Naive thymus-derived CD4-positive, alpha-beta T cell (primary cell): ENCODE data around the gene SLC4A5. TPM values are rescaled to one million over a fixed set of nuclear protein-coding genes. Genes with fewer than 3 reads are reported as not detected.
"Not testable (repeated sequence)": the region's sequence is repeated elsewhere in the genome, so short reads cannot be mapped to it uniquely, and the experiment has no call there.

ENCODE experiments used
- ATAC-seq: fragments of 150-1000 bp; cut with Tn5 transposase; 2 replicates; pipeline ENCODE4 v1.10.0; 2021; ENCODE audit warnings: mild to moderate bottlenecking, moderate library complexity
- CTCF ChIA-PET: fragments of 350-600 bp; sonication (Branson Sonifier 250); formaldehyde crosslinking; loops from one replicate; lab custom pipeline; 2021; ENCODE audit warnings: antibody characterized with exemption; lab: Charles Lee
- POLR2A ChIA-PET: fragments of 350-600 bp; sonication (Branson Sonifier 250); formaldehyde crosslinking; loops from one replicate; lab custom pipeline; 2021; ENCODE audit warnings: antibody characterized with exemption, inconsistent platforms; lab: Charles Lee
- DNase-seq, 9 donors: peaks; one replicate each; pipeline versions ENCODE4 v3.0.0 to v3.0.0-alpha.2; 2020 to 2022; ENCODE audit warnings: mixed read lengths in 1 of 9
- H3K27ac ChIP-seq: one replicate; pipeline ENCODE4 v1.7.0; 2013; ENCODE audit warnings: mild to moderate bottlenecking, low read depth, low read length, moderate library complexity
- H3K27me3 ChIP-seq, 2 donors: one replicate each; pipeline ENCODE4 v1.7.0; 2013; ENCODE audit warnings: low read length in 2 of 2, mild to moderate bottlenecking in 2 of 2, moderate library complexity in 2 of 2; ENCODE audit not compliant: control insufficient read depth in 2 of 2, insufficient read depth in 2 of 2
- H3K36me3 ChIP-seq, 3 experiments: 1 replicate in 2 of 3; 2 replicates in 1 of 3; pipeline ENCODE4 v1.7.0; 2013; ENCODE audit warnings: low read length in 3 of 3, mild to moderate bottlenecking in 3 of 3, moderate library complexity in 1 of 3; ENCODE audit not compliant: insufficient read depth in 3 of 3, control insufficient read depth in 2 of 3
- H3K4me1 ChIP-seq, 2 donors: one replicate each; pipeline ENCODE4 v1.7.0; 2013; ENCODE audit warnings: low read length in 2 of 2, mild to moderate bottlenecking in 2 of 2, moderate library complexity in 1 of 2; ENCODE audit not compliant: control insufficient read depth in 2 of 2, insufficient read depth in 2 of 2
- H3K4me3 ChIP-seq: 2 replicates; pipeline ENCODE4 v1.7.0; 2013; ENCODE audit warnings: mild to moderate bottlenecking, low read length
- H3K9me3 ChIP-seq, 3 experiments: 1 replicate in 2 of 3; 2 replicates in 1 of 3; pipeline ENCODE4 v1.7.0; 2013; ENCODE audit warnings: low read length in 3 of 3; ENCODE audit not compliant: control insufficient read depth in 2 of 3
- H3K27ac Mint-ChIP-seq, 9 donors: one replicate each; pipeline ENCODE4 v1.8.0; 2020 to 2022; ENCODE audit warnings: mixed read lengths in 9 of 9, mild to moderate bottlenecking in 8 of 9, moderate library complexity in 5 of 9, inconsistent platforms in 2 of 9
- H3K27me3 Mint-ChIP-seq, 5 donors: one replicate each; pipeline ENCODE4 v1.8.0; 2021 to 2022; ENCODE audit warnings: mixed read lengths in 5 of 5, mild to moderate bottlenecking in 1 of 5
- H3K36me3 Mint-ChIP-seq, 5 donors: one replicate each; pipeline ENCODE4 v1.8.0; 2020 to 2022; ENCODE audit warnings: mixed read lengths in 5 of 5, mild to moderate bottlenecking in 3 of 5, inconsistent platforms in 1 of 5
- H3K4me1 Mint-ChIP-seq, 7 donors: one replicate each; pipeline ENCODE4 v1.8.0; 2020 to 2022; ENCODE audit warnings: mixed read lengths in 7 of 7, mild to moderate bottlenecking in 3 of 7, inconsistent platforms in 1 of 7
- H3K4me3 Mint-ChIP-seq, 10 donors: one replicate each; pipeline ENCODE4 v1.8.0; 2020 to 2022; ENCODE audit warnings: mild to moderate bottlenecking in 10 of 10, mixed read lengths in 10 of 10, moderate library complexity in 6 of 10, inconsistent platforms in 2 of 10
- H3K9me3 Mint-ChIP-seq, 11 donors: one replicate each; pipeline ENCODE4 v1.8.0; 2020 to 2022; ENCODE audit warnings: mixed read lengths in 11 of 11, mild to moderate bottlenecking in 4 of 11, inconsistent platforms in 1 of 11, moderate library complexity in 1 of 11
- intact Hi-C, 2 donors: fragments of 100-400 bp; cut with micrococcal nuclease; formaldehyde crosslinking; loops; one replicate each; pipeline ENCODE4 v1.15.1; 2023
- polyA plus RNA-seq, 2 donors: library from polyadenylated mRNA; unstranded; fragments of 300-500 nt; fragmentation: Illumina TruSeq; gene quantifications; one replicate each; pipeline ENCODE4 v1.2.3, GENCODE V29; 2021
- total RNA-seq, 6 experiments: library from RNA in 5 of 6; stranded (reverse) in 5 of 6; gene quantifications; 1 replicate in 5 of 6; 2 replicates in 1 of 6; pipeline ENCODE4 v1.2.3 and lab custom pipeline; 2021 to 2026

The SLC4A5 gene
- total and polyA plus RNA-seq, 7 experiments from 2014 or later: 0.59 to 20.8 (median 14.8) TPM

DNA sequence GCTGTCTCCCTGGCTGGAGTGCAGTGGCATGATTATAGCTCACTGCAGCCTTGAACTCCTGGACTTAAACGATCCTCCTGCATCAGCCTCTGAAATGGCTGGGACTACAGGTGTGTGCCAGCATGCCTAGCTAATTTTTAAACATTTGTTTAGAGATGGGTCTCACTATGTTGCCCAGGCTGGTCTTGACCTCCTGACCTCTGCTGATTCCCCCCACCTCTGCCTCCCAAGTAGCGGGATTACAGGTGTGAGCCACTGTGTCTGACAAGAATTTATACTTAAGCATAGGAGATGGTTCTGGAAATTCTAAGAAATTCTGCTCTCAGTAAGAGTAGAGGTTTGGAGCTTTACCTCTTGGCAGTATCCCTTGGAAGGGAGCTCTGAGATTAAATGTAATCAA lies 126.6 kb downstream of the SLC4A5 start:
- H3K9me3 ChIP-seq: no peaks in the 10 kb centered on the region
- H3K4me1 Mint-ChIP-seq: peaks cover 0 to 5% (median 0%) of the 10 kb centered on the region in 7 donors
- peaks cover 0 to 30% (median 11%) of the 10 kb centered on the region in 3 experiments for H3K36me3 ChIP-seq
- H3K27me3 ChIP-seq: no peaks in the 10 kb centered on the region
- ChIA-PET POLR2A (interaction anchor here (1.3 kb wide), 1 partner anchor 10 kb away, joined by 3 read pairs; no protein-coding TSS in a partner anchor), CTCF (interaction anchor here (1.3 kb wide), 1 partner anchor 11 kb away, joined by 4 read pairs; no protein-coding TSS in a partner anchor)
- no peak overlapping the region for H3K27ac ChIP-seq
- no peak overlapping the region for H3K4me3 Mint-ChIP-seq
- intact Hi-C loops: no loop called here
- no peaks in the 10 kb centered on the region for H3K27me3 Mint-ChIP-seq
- peak overlapping the region in 3 of 9 donors; percentile 30 to 59 (median 48) for H3K27ac Mint-ChIP-seq
- no peaks in the 10 kb centered on the region for H3K9me3 Mint-ChIP-seq
- no peak for DNase-seq
- peaks cover under 1 to 13% (median 5%) of the 10 kb centered on the region in 5 donors for H3K36me3 Mint-ChIP-seq
- no peaks in the 10 kb centered on the region for H3K4me1 ChIP-seq
- H3K4me3 ChIP-seq: no peak overlapping the region
- no peak for ATAC-seq

DNA sequence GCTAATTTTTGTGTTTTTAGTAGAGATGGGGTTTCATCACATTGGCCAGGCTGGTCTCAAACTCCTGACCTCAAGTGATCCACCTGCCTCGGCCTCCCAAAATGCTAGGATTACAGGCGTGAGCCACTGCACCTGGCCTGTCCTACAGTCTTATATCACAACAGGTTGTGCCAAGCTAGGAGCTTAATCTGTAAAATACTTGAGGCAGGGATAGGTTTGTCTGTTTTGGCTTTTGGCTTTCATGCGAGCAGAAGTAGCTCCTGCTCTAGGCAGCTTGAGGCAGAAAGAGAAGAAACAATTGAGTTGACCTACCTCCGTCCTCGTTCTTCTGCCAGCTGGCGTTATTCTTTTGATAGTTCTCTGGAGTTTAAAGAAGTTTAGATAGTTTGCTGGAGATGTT lies 127.4 kb downstream of the SLC4A5 start:
- H3K4me3 ChIP-seq, DNase-seq, H3K27me3 Mint-ChIP-seq, H3K27ac ChIP-seq, H3K27me3 ChIP-seq, intact Hi-C loops, ATAC-seq, H3K4me1 ChIP-seq, H3K9me3 Mint-ChIP-seq, H3K9me3 ChIP-seq, H3K27ac Mint-ChIP-seq, H3K4me3 Mint-ChIP-seq: not testable (repeated sequence)
- peaks cover 0 to 25% (median 11%) of the 10 kb centered on the region in 3 experiments for H3K36me3 ChIP-seq
- CTCF ChIA-PET: interaction anchor here (1.3 kb wide), 2 partner anchors 10 to 34 kb away, joined by 4 read pairs; no protein-coding TSS in a partner anchor
- Mint-ChIP-seq H3K36me3 (peaks cover 3 to 19% (median 11%) of the 10 kb centered on the region in 5 donors), H3K4me1 (peaks cover 0 to 10% (median 0%) of the 10 kb centered on the region in 7 donors)
- POLR2A ChIA-PET: interaction anchor here (1.3 kb wide), 1 partner anchor 10 kb away, joined by 3 read pairs; no protein-coding TSS in a partner anchor

DNA sequence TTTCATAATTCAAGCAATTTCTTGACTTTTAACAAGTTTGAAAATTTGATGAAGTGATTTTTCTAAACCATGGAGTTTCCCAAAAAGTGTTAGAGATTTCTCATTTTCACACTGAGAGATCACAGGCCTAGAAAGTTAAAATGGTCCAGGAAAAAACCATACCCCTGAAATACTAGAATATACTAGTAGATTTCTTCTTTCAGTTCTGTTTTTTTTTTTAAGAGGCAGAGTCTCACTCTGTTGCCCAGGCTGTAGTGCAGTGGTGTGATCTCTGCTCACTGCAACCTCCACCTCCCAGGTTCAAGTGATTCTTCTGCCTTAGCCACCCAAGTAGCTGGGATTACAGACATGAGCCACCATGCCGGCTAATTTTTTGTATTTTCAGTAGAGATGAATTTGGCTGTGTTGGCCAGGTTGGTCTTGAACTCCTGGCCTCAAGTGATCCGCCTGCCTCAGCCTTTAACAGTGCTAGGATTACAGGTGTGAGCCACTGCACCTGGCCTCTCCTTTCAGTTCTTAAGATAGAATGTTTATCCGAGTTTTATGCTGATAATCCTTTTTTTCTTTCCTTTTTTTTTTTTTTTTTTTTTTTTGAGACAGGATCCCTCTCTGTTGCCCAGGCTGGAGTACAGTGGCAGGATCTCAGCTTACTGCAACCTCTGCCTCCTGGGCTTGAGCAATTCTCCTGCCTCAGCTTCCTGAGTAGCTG lies 130.4 kb downstream of the SLC4A5 start:
- H3K9me3 ChIP-seq: no peaks in the 10 kb centered on the region
- intact Hi-C loops: no loop called here
- no peak overlapping the region for H3K27ac ChIP-seq
- H3K27ac Mint-ChIP-seq: no peak overlapping the region
- DNase-seq: no peak
- H3K4me1 ChIP-seq: peaks cover 0 to 2% of the 10 kb centered on the region in 2 donors
- no peaks in the 10 kb centered on the region for H3K27me3 ChIP-seq
- ATAC-seq: no peak
- H3K36me3 ChIP-seq: peaks cover 11 to 45% (median 14%) of the 10 kb centered on the region in 3 experiments
- ChIA-PET CTCF (no interaction called here), POLR2A (interaction anchor here (1.3 kb wide), 1 partner anchor 8 kb away, joined by 3 read pairs; no protein-coding TSS in a partner anchor)
- peaks cover 0 to 25% (median 0%) of the 10 kb centered on the region in 7 donors for H3K4me1 Mint-ChIP-seq
- peaks cover 3 to 27% (median 16%) of the 10 kb centered on the region in 5 donors for H3K36me3 Mint-ChIP-seq
- H3K9me3 Mint-ChIP-seq: no peaks in the 10 kb centered on the region
- H3K4me3 Mint-ChIP-seq: no peak overlapping the region
- H3K27me3 Mint-ChIP-seq: no peaks in the 10 kb centered on the region
- no peak overlapping the region for H3K4me3 ChIP-seq

GRCh38 chr2:74206180-74206688 lies 137.0 kb downstream of the SLC4A5 start:
- Mint-ChIP-seq H3K36me3 (peaks cover 0 to 46% (median 10%) of the 10 kb centered on the region in 5 donors), H3K4me3 (peak overlapping the region; percentile 72 to 90 (median 82)), H3K9me3 (no peaks in the 10 kb centered on the region), H3K27me3 (no peaks in the 10 kb centered on the region), H3K27ac (peak overlapping the region; percentile 91 to 98 (median 94)), H3K4me1 (peaks cover 23 to 79% (median 38%) of the 10 kb centered on the region in 7 donors)
- Histone ChIP-seq H3K4me1 (peaks cover 22 to 32% of the 10 kb centered on the region in 2 donors), H3K9me3 (no peaks in the 10 kb centered on the region), H3K36me3 (peaks cover 0 to 24% (median 14%) of the 10 kb centered on the region in 3 experiments), H3K27me3 (no peaks in the 10 kb centered on the region), H3K27ac (peak overlapping the region; percentile 63), H3K4me3 (peak overlapping the region; percentile 53)
- intact Hi-C loops: loop anchor here in 1 of 2 donors (1.0 to 5.0 kb wide), 3 partner anchors 8 to 39 kb away; partner anchors contain the start of gene MTHFD2
- ChIA-PET POLR2A (interaction anchor here (0.8 to 3.3 kb wide), 5 partner anchors 9 to 42 kb away, joined by 3 to 29 read pairs (median 3); partner anchors contain the start of gene MOB1A), CTCF (interaction anchor here (0.9 to 1.9 kb wide), 4 partner anchors 10 to 58 kb away, joined by 3 to 4 read pairs (median 3); partner anchors contain the start of gene MOB1A)
- DNase-seq (peak in 8 of 9 donors; percentile 20 to 54 (median 38)), ATAC-seq (peak; percentile 87)

- Histone ChIP-seq H3K4me1 (peaks cover 22 to 37% of the 10 kb centered on the region in 2 donors), H3K36me3 (peaks cover 0 to 24% (median 14%) of the 10 kb centered on the region in 3 experiments), H3K9me3 (no peaks in the 10 kb centered on the region), H3K27ac (peak overlapping the region; percentile 63), H3K4me3 (peak overlapping the region; percentile 53), H3K27me3 (no peaks in the 10 kb centered on the region)
- Mint-ChIP-seq H3K27me3 (no peaks in the 10 kb centered on the region), H3K9me3 (no peaks in the 10 kb centered on the region), H3K4me1 (peaks cover 25 to 83% (median 41%) of the 10 kb centered on the region in 7 donors), H3K4me3 (peak overlapping the region; percentile 48 to 90 (median 82)), H3K27ac (peak overlapping the region; percentile 91 to 98 (median 94)), H3K36me3 (peaks cover 0 to 42% (median 10%) of the 10 kb centered on the region in 5 donors)
- ChIA-PET CTCF (interaction anchor here (0.6 to 1.9 kb wide), 4 partner anchors 11 to 324 kb away, joined by 3 to 4 read pairs (median 3); partner anchors contain the start of genes AUP1, HTRA2 and MOB1A), POLR2A (interaction anchor here (0.8 to 3.3 kb wide), 4 partner anchors 21 to 41 kb away, joined by 3 to 29 read pairs (median 3); partner anchors contain the start of gene MOB1A)
- intact Hi-C loops: loop anchor here in 1 of 2 donors (5.0 kb wide), 1 partner anchor 38 kb away; no protein-coding TSS in a partner anchor
- peak in 3 of 9 donors; percentile 10 to 17 (median 14) for DNase-seq
- peak; percentile 41 for ATAC-seq
Observed at GRCh38 chr2:74205596-74205995, 137.6 kb downstream of the SLC4A5 start.

DNA sequence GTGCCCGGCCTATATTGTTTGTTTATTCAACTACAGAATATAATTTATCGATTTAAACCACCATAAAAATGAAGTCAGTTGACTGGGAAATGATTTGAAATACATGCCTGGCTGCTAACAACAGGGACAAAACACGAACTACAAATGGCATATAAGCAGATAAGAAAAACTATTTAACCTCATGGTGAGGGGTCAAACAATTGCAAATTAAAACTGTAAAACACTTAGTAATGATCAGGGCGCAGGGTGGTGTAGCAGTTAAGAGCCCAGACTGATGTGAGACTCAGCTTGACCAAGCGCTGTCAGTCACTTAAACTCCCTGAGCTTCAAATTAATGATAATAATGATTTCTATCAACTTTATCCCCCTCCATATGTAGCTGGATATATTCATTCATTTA lies 138.1 kb downstream of the SLC4A5 start:
- H3K27ac Mint-ChIP-seq: peak overlapping the region; percentile 91 to 98 (median 94)
- CTCF ChIA-PET: interaction anchor here (0.6 to 1.9 kb wide), 5 partner anchors 11 to 324 kb away, joined by 3 to 4 read pairs (median 3); partner anchors contain the start of genes AUP1, HTRA2 and MOB1A
- H3K4me1 Mint-ChIP-seq: peaks cover 29 to 88% (median 44%) of the 10 kb centered on the region in 7 donors
- peak overlapping the region; percentile 63 for H3K27ac ChIP-seq
- no peak overlapping the region for H3K4me3 ChIP-seq
- peaks cover 0 to 43% (median 10%) of the 10 kb centered on the region in 5 donors for H3K36me3 Mint-ChIP-seq
- no peaks in the 10 kb centered on the region for H3K27me3 Mint-ChIP-seq
- no peaks in the 10 kb centered on the region for H3K9me3 ChIP-seq
- intact Hi-C loops: loop anchor here in 1 of 2 donors (5.0 kb wide), 1 partner anchor 38 kb away; no protein-coding TSS in a partner anchor
- peaks cover 23 to 42% of the 10 kb centered on the region in 2 donors for H3K4me1 ChIP-seq
- DNase-seq (no peak), ATAC-seq (no peak)
- H3K4me3 Mint-ChIP-seq: peak overlapping the region; percentile 48 to 90 (median 82)
- POLR2A ChIA-PET: interaction anchor here (1.1 to 3.3 kb wide), 4 partner anchors 8 to 972 kb away, joined by 3 to 29 read pairs (median 3); partner anchors contain the start of genes MOB1A and PRADC1
- no peaks in the 10 kb centered on the region for H3K27me3 ChIP-seq
- H3K9me3 Mint-ChIP-seq: peaks cover 0 to under 1% (median 0%) of the 10 kb centered on the region in 11 donors
- peaks cover 0 to 22% (median 12%) of the 10 kb centered on the region in 3 experiments for H3K36me3 ChIP-seq
